Right cardiac atrium (tissue), 5 donors: ENCODE results near the gene CIROP. TPM values are rescaled to one million over a fixed set of nuclear protein-coding genes. Genes with fewer than 3 reads are reported as not detected.

Experiments
- ATAC-seq, 2 donors: fragments of 200-7000 bp; cut with Tn5 transposase; one replicate each; pipeline versions ENCODE4 v1.8.0 to v1.9.1; 2020; ENCODE audit warnings: moderate library complexity in 2 of 2, mild to moderate bottlenecking in 1 of 2
- DNase-seq, 3 donors: peaks; one replicate each; pipeline ENCODE4 v3.0.0-alpha.2; 2020
- H3K27ac ChIP-seq: one replicate; pipeline ENCODE4 v1.5.1; 2013; ENCODE audit warnings: mild to moderate bottlenecking, low read length, control low read depth, moderate library complexity
- H3K27me3 ChIP-seq: one replicate; pipeline ENCODE4 v1.6.1; 2013; ENCODE audit not compliant: control insufficient read depth, insufficient read depth
- H3K4me1 ChIP-seq: one replicate; pipeline ENCODE4 v1.6.1; 2013; ENCODE audit warnings: low read length; ENCODE audit not compliant: control insufficient read depth, insufficient read depth
- H3K4me3 ChIP-seq: one replicate; pipeline ENCODE4 v1.5.1; 2013; ENCODE audit warnings: low read length, control low read depth
- H3K9me3 ChIP-seq: one replicate; pipeline ENCODE4 v1.6.1; 2013; ENCODE audit warnings: low read length; ENCODE audit not compliant: control insufficient read depth
- WGBS: extraction: QIAGEN DNeasy Blood & Tissue Kit; methylation state at CpG from one replicate; pipeline ENCODE4 v1.1.7; 2013; 5-methylcytosine and 5-hydroxymethylcytosine counted together
- intact Hi-C, 4 donors: fragments of 100-400 bp; cut with DNase I; formaldehyde crosslinking; loops; one replicate each; pipeline versions ENCODE4 v1.11.0 to v1.14.0; 2022 to 2023
- polyA plus RNA-seq: library from polyadenylated mRNA; stranded (reverse); fragments of 200-250 nt; gene quantifications from one replicate; pipeline ENCODE4 v1.2.3, GENCODE V29; 2013
- total RNA-seq, 4 donors: library from RNA; stranded (reverse); fragmentation: NEBNext Ultra II Directional; extraction: Animal tissue kit (Norgen Biotek cat#: 25700); gene quantifications; one replicate each; pipeline ENCODE4 v1.2.1, GENCODE V29; 2021
- donor health status: healthy with polysubstance abuse.
- donor health status: DM: no; HTN: yes; CAD: no.
- donor health status: DM: no; HTN: no; CAD: no.
- donor health status: DM: no; HTN: yes; CAD: no; lungs with severe emphysema.
- donor health status: DM: yes; HTN: yes; CAD: no.

The CIROP gene
- total and polyA plus RNA-seq, 5 donors: not detected

GRCh38 chr14:23053426-23053825 lies 51.4 kb downstream of the CIROP start:
- WGBS: 96% methylated on average over 10 of the region's 10 CpGs
- no peak overlapping the region for H3K4me3 ChIP-seq
- H3K27ac ChIP-seq: no peak overlapping the region
- no peaks in the 10 kb centered on the region for H3K9me3 ChIP-seq
- DNase-seq: no peak
- H3K4me1 ChIP-seq: no peaks in the 10 kb centered on the region
- no peaks in the 10 kb centered on the region for H3K27me3 ChIP-seq
- no peak for ATAC-seq
- intact Hi-C loops: loop anchor here in 1 of 4 donors (5.0 kb wide), 1 partner anchor 66 kb away; no protein-coding TSS in a partner anchor

GRCh38 chr14:23052671-23053070 lies 52.1 kb downstream of the CIROP start:
- 80% methylated on average over 3 of the region's 3 CpGs for WGBS
- Histone ChIP-seq H3K9me3 (no peaks in the 10 kb centered on the region), H3K4me3 (no peak overlapping the region), H3K27me3 (no peaks in the 10 kb centered on the region), H3K4me1 (no peaks in the 10 kb centered on the region), H3K27ac (no peak overlapping the region)
- intact Hi-C loops: loop anchor here in 1 of 4 donors (5.0 kb wide), 1 partner anchor 65 kb away; no protein-coding TSS in a partner anchor
- DNase-seq (no peak), ATAC-seq (no peak)

- Histone ChIP-seq H3K27ac (no peak overlapping the region), H3K27me3 (no peaks in the 10 kb centered on the region), H3K9me3 (no peaks in the 10 kb centered on the region), H3K4me3 (no peak overlapping the region), H3K4me1 (no peaks in the 10 kb centered on the region)
- DNase-seq (peak in 1 of 3 donors; percentile 57), ATAC-seq (peak in 1 of 2 donors; percentile 12)
- intact Hi-C loops: loop anchor here in 1 of 4 donors (5.0 kb wide), 1 partner anchor 65 kb away; no protein-coding TSS in a partner anchor
- 58% methylated on average over 14 of the region's 14 CpGs for WGBS
Observed at GRCh38 chr14:23052182-23052623, 52.6 kb downstream of the CIROP start.

- no peaks in the 10 kb centered on the region for H3K9me3 ChIP-seq
- intact Hi-C loops: loop anchor here in 1 of 4 donors (5.0 kb wide), 1 partner anchor 64 kb away; no protein-coding TSS in a partner anchor
- no peak for DNase-seq
- no peak overlapping the region for H3K4me3 ChIP-seq
- H3K4me1 ChIP-seq: no peaks in the 10 kb centered on the region
- H3K27me3 ChIP-seq: no peaks in the 10 kb centered on the region
- no peak overlapping the region for H3K27ac ChIP-seq
- 77% methylated on average over 5 of the region's 5 CpGs for WGBS
- ATAC-seq: no peak
Observed at GRCh38 chr14:23051141-23052057, 53.4 kb downstream of the CIROP start.

Other genes with a start within 250 kb of the CIROP start
- 10 to 100 TPM; 66.2 to 89.7 (median 76.5) TPM for gene LRP10, start 233.2 kb downstream of the CIROP start, total RNA-seq
- 28.7 TPM for gene LRP10, start 233.2 kb downstream of the CIROP start, polyA plus RNA-seq
- gene REM2, start 221.8 kb downstream of the CIROP start, total RNA-seq: under 1 TPM in 1 of 4 donors, not detected in 3; 0.25 TPM
- 0.07 TPM for gene REM2, start 221.8 kb downstream of the CIROP start, polyA plus RNA-seq
- gene RBM23, start 185.8 kb downstream of the CIROP start, total RNA-seq: 10 to 100 TPM; 56.0 to 66.3 (median 61.6) TPM
- gene RBM23, start 185.8 kb downstream of the CIROP start, polyA plus RNA-seq: 26.0 TPM
- 10 to 100 TPM; 37.3 to 52.1 (median 49.5) TPM for gene PRMT5, start 175.6 kb downstream of the CIROP start, total RNA-seq
- 22.0 TPM for gene PRMT5, start 175.6 kb downstream of the CIROP start, polyA plus RNA-seq
- 10 to 100 TPM; 16.5 to 33.5 (median 27.2) TPM for gene HAUS4, start 147.9 kb downstream of the CIROP start, total RNA-seq
- 29.6 TPM for gene HAUS4, start 147.9 kb downstream of the CIROP start, polyA plus RNA-seq
- gene AJUBA, start 122.4 kb downstream of the CIROP start, total RNA-seq: 1 to 10 TPM; 5.7 to 6.9 (median 6.6) TPM
- gene AJUBA, start 122.4 kb downstream of the CIROP start, polyA plus RNA-seq: 4.8 TPM
- gene C14orf93, start 94.8 kb downstream of the CIROP start, total RNA-seq: 10 to 100 TPM in 1 of 4 donors, 1 to 10 TPM in 3; 5.8 to 11.4 (median 6.7) TPM
- 4.1 TPM for gene C14orf93, start 94.8 kb downstream of the CIROP start, polyA plus RNA-seq
- gene PSMB5, start 70.1 kb downstream of the CIROP start, total RNA-seq: 100 to 1,000 TPM; 108 to 126 (median 112) TPM
- gene PSMB5, start 70.1 kb downstream of the CIROP start, polyA plus RNA-seq: 140 TPM
- not detected for gene PSMB11, start 62.8 kb downstream of the CIROP start, total RNA-seq
- not detected for gene PSMB11, start 62.8 kb downstream of the CIROP start, polyA plus RNA-seq
- gene CDH24, start 47.5 kb downstream of the CIROP start, total RNA-seq: 1 to 10 TPM in 3 of 4 donors, under 1 TPM in 1; 0.95 to 2.3 (median 2.2) TPM
- 2.5 TPM for gene CDH24, start 47.5 kb downstream of the CIROP start, polyA plus RNA-seq
- gene ACIN1, start 9.9 kb downstream of the CIROP start, total RNA-seq: 10 to 100 TPM; 78.9 to 87.8 (median 84.8) TPM
- 67.1 TPM for gene ACIN1, start 9.9 kb downstream of the CIROP start, polyA plus RNA-seq
- gene C14orf119, start 9.5 kb downstream of the CIROP start, total RNA-seq: 10 to 100 TPM; 30.2 to 43.9 (median 41.2) TPM
- 27.3 TPM for gene C14orf119, start 9.5 kb downstream of the CIROP start, polyA plus RNA-seq
- not detected for gene CEBPE, start 14.3 kb upstream of the CIROP start, total RNA-seq
- not detected for gene CEBPE, start 14.3 kb upstream of the CIROP start, polyA plus RNA-seq
- 10 to 100 TPM in 2 of 4 donors, 1 to 10 TPM in 2; 6.9 to 11.7 (median 10.1) TPM for gene SLC7A8, start 78.7 kb upstream of the CIROP start, total RNA-seq
- 7.8 TPM for gene SLC7A8, start 78.7 kb upstream of the CIROP start, polyA plus RNA-seq
- gene RNF212B, start 132.9 kb upstream of the CIROP start, total RNA-seq: not detected
- not detected for gene RNF212B, start 132.9 kb upstream of the CIROP start, polyA plus RNA-seq
- 10 to 100 TPM in 2 of 4 donors, 1 to 10 TPM in 2; 8.4 to 12.7 (median 10.4) TPM for gene HOMEZ, start 181.1 kb upstream of the CIROP start, total RNA-seq
- 9.8 TPM for gene HOMEZ, start 181.1 kb upstream of the CIROP start, polyA plus RNA-seq
- 10 to 100 TPM in 2 of 4 donors, 1 to 10 TPM in 2; 6.1 to 15.3 (median 10.6) TPM for gene PPP1R3E, start 197.9 kb upstream of the CIROP start, total RNA-seq
- gene PPP1R3E, start 197.9 kb upstream of the CIROP start, polyA plus RNA-seq: 7.9 TPM
- 10 to 100 TPM; 40.4 to 51.9 (median 48.8) TPM for gene BCL2L2, start 201.8 kb upstream of the CIROP start, total RNA-seq
- gene BCL2L2, start 201.8 kb upstream of the CIROP start, polyA plus RNA-seq: 38.1 TPM
- 10 to 100 TPM; 93.6 to 97.9 (median 96.4) TPM for gene PABPN1, start 216.5 kb upstream of the CIROP start, total RNA-seq
- 107 TPM for gene PABPN1, start 216.5 kb upstream of the CIROP start, polyA plus RNA-seq
- gene SLC22A17, start 247.9 kb upstream of the CIROP start, total RNA-seq: 10 to 100 TPM; 42.4 to 72.5 (median 55.9) TPM
- gene SLC22A17, start 247.9 kb upstream of the CIROP start, polyA plus RNA-seq: 47.2 TPM